ENCODE measurements around the gene CSAD.
"Not testable (repeated sequence)": the region's sequence is repeated elsewhere in the genome, so short reads cannot be mapped to it uniquely, and the experiment has no call there.

CSAD gene

DNA sequence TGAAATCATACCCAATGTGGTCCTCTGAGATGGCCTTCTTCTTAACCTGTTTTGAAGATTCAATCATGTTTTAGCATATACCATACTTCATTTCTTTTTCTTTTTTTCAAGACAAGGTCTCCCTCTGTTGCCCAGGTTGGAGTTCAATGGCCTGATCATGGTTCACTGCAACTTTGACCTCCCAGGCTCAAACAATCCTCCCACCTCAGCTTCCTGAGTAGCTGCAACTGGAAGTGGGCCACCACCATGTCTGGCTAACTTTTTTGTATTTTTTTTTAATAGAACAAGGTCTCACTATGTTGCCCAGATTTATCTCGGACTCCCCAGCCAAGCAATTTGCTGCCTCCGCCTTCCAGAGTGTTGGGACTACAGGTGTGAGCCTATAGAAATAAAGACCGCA, 47.0 kb downstream of the CSAD start:
- DNase-seq, result no peak

GRCh38 chr12:53131844-53132243, 48.9 kb downstream of the CSAD start:
- DNase-seq, result no peak

DNA sequence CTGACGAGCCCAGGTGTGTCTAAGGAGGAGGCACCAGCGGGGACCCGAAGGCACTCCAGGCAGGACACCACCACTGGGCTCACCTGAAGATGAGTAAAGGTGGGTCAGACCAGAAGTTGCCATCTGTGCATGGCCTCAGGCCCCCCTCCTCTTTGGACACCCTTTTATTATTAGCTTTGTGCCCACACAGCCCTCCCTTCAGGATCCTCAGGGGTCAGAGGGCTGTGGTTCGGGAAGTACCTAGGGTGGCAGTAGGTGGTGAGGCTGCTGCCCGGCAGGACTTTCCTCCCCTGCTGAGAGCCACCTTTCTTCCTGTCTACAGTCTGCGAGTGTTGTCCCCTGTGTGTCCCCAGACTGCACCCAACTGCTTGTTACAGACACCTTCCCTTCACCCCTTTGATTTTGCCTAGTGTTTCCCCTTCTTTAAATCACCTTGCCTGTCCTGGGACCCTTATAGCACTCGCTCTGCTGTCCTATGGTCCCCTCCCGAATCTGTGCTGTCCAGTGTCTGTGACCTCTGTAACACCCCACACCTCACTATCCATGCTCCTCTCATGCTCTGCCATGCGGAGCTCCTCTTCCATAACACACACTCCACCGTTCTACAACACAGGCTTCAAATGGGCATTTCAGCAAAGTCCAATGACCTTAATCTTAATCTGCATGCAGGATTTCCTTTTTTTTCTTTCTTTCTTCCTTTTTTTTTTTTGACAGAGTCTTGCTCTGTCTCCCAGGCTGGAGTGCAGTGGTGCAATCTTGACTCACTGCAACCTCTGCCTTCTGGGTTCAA, 51.8 kb downstream of the CSAD start:
- DNase-seq, result no peak

GRCh38 chr12:53127169-53127568, 53.6 kb downstream of the CSAD start:
- no peak for DNase-seq

GRCh38 chr12:53124352-53124723, 56.4 kb downstream of the CSAD start:
- DNase-seq, result no peak

GRCh38 chr12:53123578-53124351, 57.0 kb downstream of the CSAD start:
- no peak for DNase-seq

- no peak for DNase-seq
These were observed 57.7 kb downstream of the CSAD start for GRCh38 chr12:53122961-53123468.

GRCh38 chr12:53120685-53121525, 59.8 kb downstream of the CSAD start:
- no peak for DNase-seq

- DNase-seq, result no peak
These were observed 61.9 kb downstream of the CSAD start for GRCh38 chr12:53118751-53119300.

- DNase-seq, result no peak
These were observed 64.7 kb downstream of the CSAD start for GRCh38 chr12:53115891-53116648.

DNA sequence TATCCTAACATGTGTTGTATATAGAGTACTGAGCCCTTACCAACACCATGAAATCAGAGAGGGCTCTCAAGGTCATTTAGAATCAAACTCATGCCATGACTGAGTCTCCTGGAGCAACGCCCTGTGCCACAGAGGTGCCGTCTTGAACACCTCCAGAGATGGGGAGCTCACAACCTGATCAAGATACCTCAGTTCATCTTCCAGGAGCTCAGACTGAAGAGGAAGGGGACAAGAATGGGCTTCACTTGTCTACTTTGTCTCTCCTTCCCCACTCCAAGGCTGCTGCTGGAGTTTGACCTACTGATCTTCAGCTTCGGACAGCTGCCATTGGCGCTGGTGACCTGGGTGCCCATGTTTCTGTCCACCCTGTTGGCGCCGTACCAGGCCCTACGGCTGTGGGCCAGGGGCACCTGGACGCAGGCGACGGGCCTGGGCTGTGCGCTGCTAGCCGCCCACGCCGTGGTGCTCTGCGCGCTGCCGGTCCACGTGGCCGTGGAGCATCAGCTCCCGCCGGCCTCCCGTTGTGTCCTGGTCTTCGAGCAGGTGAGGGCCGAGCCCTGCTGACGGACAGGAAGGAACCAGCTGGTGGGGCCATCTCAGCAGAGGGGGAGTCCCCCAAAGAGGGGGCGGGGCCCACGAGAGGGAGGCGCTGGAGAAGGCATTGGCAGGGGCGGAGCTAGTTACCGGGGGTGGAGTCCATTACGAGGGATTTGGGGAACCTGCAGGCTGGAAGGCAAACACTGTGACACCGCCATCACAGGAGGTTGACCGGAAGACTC, 65.4 kb downstream of the CSAD start:
- no peak for DNase-seq

DNA sequence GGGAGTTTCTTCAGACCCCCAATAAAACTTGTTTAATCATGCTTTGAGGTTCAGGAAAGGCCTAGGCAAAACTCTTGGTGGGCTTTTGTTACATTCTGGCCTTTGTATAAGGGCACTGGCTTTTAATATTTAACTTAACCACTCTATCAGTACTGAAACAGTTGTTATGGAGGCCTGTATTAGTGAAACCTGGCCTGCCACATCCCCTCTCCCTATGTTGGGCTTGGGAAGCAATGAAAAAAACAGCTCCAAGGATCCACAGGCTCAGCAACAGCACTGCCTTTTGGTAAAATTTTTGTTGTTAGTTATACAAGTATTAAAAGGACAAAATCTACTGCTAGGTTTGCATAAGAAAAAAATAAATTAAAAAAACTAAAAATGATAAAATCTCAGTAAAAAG, 66.8 kb downstream of the CSAD start:
- no peak for DNase-seq

DNA sequence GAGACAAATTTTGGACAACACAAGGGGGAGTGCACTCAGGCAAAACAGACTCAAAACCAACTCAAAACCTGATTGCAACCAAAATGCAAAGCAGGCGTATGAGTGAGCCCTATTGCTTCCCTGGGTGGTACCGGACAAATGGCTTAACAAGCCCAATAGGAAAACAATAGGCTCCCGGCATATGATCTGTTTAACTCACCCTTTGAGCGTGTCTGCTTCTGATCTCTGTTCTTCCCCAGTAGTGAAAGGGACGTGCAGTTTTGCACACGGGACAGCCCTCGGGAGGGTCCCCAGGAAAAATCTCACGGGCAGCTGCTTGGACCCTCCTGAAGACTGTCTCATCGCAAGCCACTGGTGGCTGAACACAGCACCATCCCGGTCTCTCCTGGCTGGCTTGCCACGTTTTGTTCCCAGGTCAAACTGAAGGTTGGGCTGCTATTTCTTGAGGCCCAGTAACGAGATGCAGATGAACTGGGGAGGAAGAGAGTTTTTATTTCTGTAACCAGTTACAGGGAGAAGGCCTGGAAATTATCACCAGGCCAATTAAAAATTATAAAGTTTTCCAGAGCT, 67.5 kb downstream of the CSAD start:
- DNase-seq, result no peak

- not testable (repeated sequence) for DNase-seq
These were observed 68.3 kb downstream of the CSAD start for GRCh38 chr12:53112431-53112830.
